ENCODE measurements around the gene SIGLEC7. TPM values are rescaled to one million over a fixed set of nuclear protein-coding genes. Genes with fewer than 3 reads are reported as not detected.

The SIGLEC7 gene
- total RNA-seq, 4 donors from 2014 or later, result 0.54 to 1.0 TPM; not detected in 2

DNA sequence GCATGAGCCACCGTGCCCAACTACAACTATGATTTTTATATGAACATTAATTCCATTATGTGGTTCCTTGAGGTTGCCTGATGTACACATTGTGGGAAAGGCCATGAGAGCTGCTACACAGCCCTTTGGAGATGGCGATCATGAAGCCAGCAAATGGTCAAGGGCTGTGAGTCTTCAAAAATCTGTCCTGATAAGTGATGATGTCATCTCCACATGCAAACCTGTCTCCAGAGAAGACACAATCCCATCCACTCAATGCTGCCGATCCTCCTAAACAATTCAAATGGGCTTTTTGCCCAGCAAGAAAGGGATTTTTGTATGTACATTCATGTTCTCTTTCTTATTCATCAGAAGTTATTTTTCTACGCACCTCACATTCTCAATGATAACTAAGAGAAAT, 17.6 kb downstream of the SIGLEC7 start:
- Histone ChIP-seq H3K9me3 (no peaks in the 10 kb centered on the region), H3K27me3 (no peaks in the 10 kb centered on the region), H3K27ac (no peak overlapping the region), H3K4me3 (replicated peaks in 1 of 3) (no peak overlapping the region), H3K4me1 (no peaks in the 10 kb centered on the region), H3K36me3 (no peaks in the 10 kb centered on the region)
- TF ChIP-seq, protein P1, sequence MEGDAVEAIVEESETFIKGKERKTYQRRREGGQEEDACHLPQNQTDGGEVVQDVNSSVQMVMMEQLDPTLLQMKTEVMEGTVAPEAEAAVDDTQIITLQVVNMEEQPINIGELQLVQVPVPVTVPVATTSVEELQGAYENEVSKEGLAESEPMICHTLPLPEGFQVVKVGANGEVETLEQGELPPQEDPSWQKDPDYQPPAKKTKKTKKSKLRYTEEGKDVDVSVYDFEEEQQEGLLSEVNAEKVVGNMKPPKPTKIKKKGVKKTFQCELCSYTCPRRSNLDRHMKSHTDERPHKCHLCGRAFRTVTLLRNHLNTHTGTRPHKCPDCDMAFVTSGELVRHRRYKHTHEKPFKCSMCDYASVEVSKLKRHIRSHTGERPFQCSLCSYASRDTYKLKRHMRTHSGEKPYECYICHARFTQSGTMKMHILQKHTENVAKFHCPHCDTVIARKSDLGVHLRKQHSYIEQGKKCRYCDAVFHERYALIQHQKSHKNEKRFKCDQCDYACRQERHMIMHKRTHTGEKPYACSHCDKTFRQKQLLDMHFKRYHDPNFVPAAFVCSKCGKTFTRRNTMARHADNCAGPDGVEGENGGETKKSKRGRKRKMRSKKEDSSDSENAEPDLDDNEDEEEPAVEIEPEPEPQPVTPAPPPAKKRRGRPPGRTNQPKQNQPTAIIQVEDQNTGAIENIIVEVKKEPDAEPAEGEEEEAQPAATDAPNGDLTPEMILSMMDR (IDR thresholded peaks at IDR 0.05), result no peak
- TF ChIP-seq POLR2A (IDR thresholded peaks at IDR 0.05), result no peak
- DNase-seq, result no peak
- WGBS, 2 donors, result 82 to 88% methylated on average over 4 of the region's 4 CpGs
- intact Hi-C loops (cut with DNase I), result no loop called here

- TF ChIP-seq POLR2A (IDR thresholded peaks at IDR 0.05), result no peak
- TF ChIP-seq, protein P1 (IDR thresholded peaks at IDR 0.05), result no peak
- Histone ChIP-seq H3K36me3 (no peaks in the 10 kb centered on the region), H3K27me3 (no peaks in the 10 kb centered on the region), H3K9me3 (no peaks in the 10 kb centered on the region), H3K4me1 (no peaks in the 10 kb centered on the region), H3K4me3 (replicated peaks in 1 of 3) (no peak overlapping the region), H3K27ac (no peak overlapping the region)
- 85 to 93% methylated on average over 1 of the region's 1 CpG for WGBS, 2 donors
- intact Hi-C loops (cut with DNase I), result no loop called here
- no peak for DNase-seq
Observed at GRCh38 chr19:51161266-51161665, 19.2 kb downstream of the SIGLEC7 start.

GRCh38 chr19:51161867-51162496, 19.9 kb downstream of the SIGLEC7 start:
- WGBS, 2 donors, result 92 to 93% methylated on average over 4 of the region's 4 CpGs
- H3K4me3 ChIP-seq (replicated peaks in 1 of 3), result no peak overlapping the region
- no peak for DNase-seq
- no peaks in the 10 kb centered on the region for H3K9me3 ChIP-seq
- intact Hi-C loops (cut with DNase I), result no loop called here
- no peaks in the 10 kb centered on the region for H3K36me3 ChIP-seq
- H3K4me1 ChIP-seq, result no peaks in the 10 kb centered on the region
- H3K27me3 ChIP-seq, result no peaks in the 10 kb centered on the region
- TF ChIP-seq, protein P1 (IDR thresholded peaks at IDR 0.05), result no peak
- no peak for TF ChIP-seq POLR2A (IDR thresholded peaks at IDR 0.05)
- H3K27ac ChIP-seq, result no peak overlapping the region

GRCh38 chr19:51163257-51163656, 21.2 kb downstream of the SIGLEC7 start:
- intact Hi-C loops (cut with DNase I), result no loop called here

DNA sequence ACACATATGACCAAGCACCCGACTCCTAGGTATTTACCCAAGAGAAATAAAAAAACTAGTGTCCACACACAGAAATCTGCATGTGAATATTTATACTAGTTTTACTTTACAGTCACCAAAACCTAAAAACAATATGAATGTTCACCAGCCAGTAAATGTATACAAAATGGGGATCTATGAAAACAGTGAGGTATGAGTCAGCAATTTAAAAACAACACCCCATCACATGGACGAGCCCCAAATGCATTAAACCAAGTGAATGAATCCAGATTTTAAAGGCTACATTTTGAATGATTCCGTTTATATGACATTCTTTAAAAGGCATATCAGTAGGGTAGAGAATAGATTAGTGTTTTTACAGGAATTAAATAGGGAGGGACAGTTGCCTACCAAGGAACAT, 22.1 kb downstream of the SIGLEC7 start:
- TF ChIP-seq POLR2A (IDR thresholded peaks at IDR 0.05), result no peak
- TF ChIP-seq, protein P1 (IDR thresholded peaks at IDR 0.05), result no peak
- Histone ChIP-seq H3K36me3 (no peaks in the 10 kb centered on the region), H3K27ac (no peak overlapping the region), H3K27me3 (no peaks in the 10 kb centered on the region), H3K4me1 (no peaks in the 10 kb centered on the region), H3K9me3 (no peaks in the 10 kb centered on the region), H3K4me3 (replicated peaks in 1 of 3) (no peak overlapping the region)
- intact Hi-C loops (cut with DNase I), result no loop called here
- 69 to 72% methylated on average over 3 of the region's 3 CpGs for WGBS, 2 donors
- no peak for DNase-seq

More at GRCh38 chr19:51163257-51163656, 21.2 kb downstream of the SIGLEC7 start:
- H3K4me3 ChIP-seq (replicated peaks in 1 of 3), result no peak overlapping the region
- H3K4me1 ChIP-seq, result no peaks in the 10 kb centered on the region
- no peaks in the 10 kb centered on the region for H3K36me3 ChIP-seq
- H3K27ac ChIP-seq, result no peak overlapping the region
- TF ChIP-seq, protein P1 (IDR thresholded peaks at IDR 0.05), result no peak
- TF ChIP-seq POLR2A (IDR thresholded peaks at IDR 0.05), result no peak
- no peaks in the 10 kb centered on the region for H3K27me3 ChIP-seq
- DNase-seq, result peak in 1 of 2 donors; percentile 21
- WGBS, 2 donors, result 33 to 61% methylated on average over 3 of the region's 3 CpGs
- no peaks in the 10 kb centered on the region for H3K9me3 ChIP-seq

All from thyroid gland (tissue), 4 donors.